Endodermal cell (in vitro differentiated cells): ENCODE results near the gene MMD2. TPM values are rescaled to one million over a fixed set of nuclear protein-coding genes. Genes with fewer than 3 reads are reported as not detected.

ENCODE experiments used
- DNase-seq: peaks from one replicate; pipeline ENCODE4 v3.0.0-alpha.2; 2017
- H3K27ac ChIP-seq: 2 replicates; pipeline ENCODE4 v1.5.1; 2013; ENCODE audit warnings: mild to moderate bottlenecking, low read depth, low read length, moderate library complexity
- H3K27me3 ChIP-seq: 2 replicates; pipeline ENCODE4 v1.6.1; 2013; ENCODE audit warnings: mild to moderate bottlenecking, low read length, moderate library complexity; ENCODE audit not compliant: insufficient read depth, control insufficient read depth, poor library complexity, severe bottlenecking
- H3K36me3 ChIP-seq: 2 replicates; pipeline ENCODE4 v1.7.0; 2013; ENCODE audit warnings: mild to moderate bottlenecking, low read length, moderate library complexity; ENCODE audit not compliant: control insufficient read depth, insufficient read depth
- H3K4me1 ChIP-seq: one replicate; pipeline ENCODE4 v1.7.0; 2013; ENCODE audit warnings: low read length; ENCODE audit not compliant: control insufficient read depth, insufficient read depth
- H3K4me3 ChIP-seq: 2 replicates; pipeline ENCODE4 v1.5.1; 2013; ENCODE audit warnings: mild to moderate bottlenecking, low read length, moderate library complexity
- H3K9ac ChIP-seq: 2 replicates; pipeline ENCODE4 v1.6.1; 2013; ENCODE audit warnings: mild to moderate bottlenecking, low read length, moderate library complexity; ENCODE audit not compliant: poor library complexity, severe bottlenecking; ENCODE audit errors: extremely low read depth
- H3K9me3 ChIP-seq: 2 replicates; pipeline ENCODE4 v1.6.1; 2013; ENCODE audit warnings: mild to moderate bottlenecking, low read length, moderate library complexity; ENCODE audit not compliant: control insufficient read depth
- H3K27ac Mint-ChIP-seq: 2 replicates; pipeline ENCODE4 v1.8.0; 2020; ENCODE audit warnings: mixed read lengths
- H3K27me3 Mint-ChIP-seq: 2 replicates; pipeline ENCODE4 v1.8.0; 2021; ENCODE audit warnings: mild to moderate bottlenecking, mixed read lengths; ENCODE audit not compliant: insufficient read depth
- H3K36me3 Mint-ChIP-seq: 2 replicates; pipeline ENCODE4 v1.8.0; 2020; ENCODE audit warnings: low read depth, mixed read lengths
- H3K4me1 Mint-ChIP-seq: 2 replicates; pipeline ENCODE4 v1.8.0; 2020; ENCODE audit warnings: mixed read lengths
- H3K4me3 Mint-ChIP-seq: 2 replicates; pipeline ENCODE4 v1.8.0; 2020; ENCODE audit warnings: mild to moderate bottlenecking, moderate library complexity, mixed read lengths
- H3K9me3 Mint-ChIP-seq: 2 replicates; pipeline ENCODE4 v1.8.0; 2020; ENCODE audit warnings: mild to moderate bottlenecking, mixed read lengths
- CTCF ChIP-seq: fragments of 200-600 bp; sonication (generic); conservative IDR thresholded peaks from 2 replicates; pipeline ENCODE4 v1.5.0; 2021; ENCODE audit warnings: antibody characterized with exemption, mild to moderate bottlenecking
- WGBS, 2 experiments: methylation state at CpG; one replicate each; pipeline versions ENCODE4 v1.1.5 to v1.1.7; 2013; ENCODE audit warnings: missing lambda C conversion rate in 2 of 2, mixed read lengths in 1 of 2; ENCODE audit not compliant: insufficient coverage in 1 of 2, insufficient read length in 1 of 2; 5-methylcytosine and 5-hydroxymethylcytosine counted together
- total RNA-seq, 2 donors: library from RNA; stranded (reverse); fragmentation: NEBNext Ultra II Directional in 1 of 2; extraction: Animal tissue kit (Norgen Biotek cat#: 25700) in 1 of 2; gene quantifications; 2 replicates in 1 of 2; 3 replicates in 1 of 2; pipeline ENCODE4 v1.2.1, GENCODE V29; 2021

The MMD2 gene
- total RNA-seq, 2 donors from 2014 or later: 0.15 TPM; not detected in 1

- Mint-ChIP-seq H3K4me3 (no peak overlapping the region), H3K27ac (no peak overlapping the region), H3K36me3 (no peaks in the 10 kb centered on the region), H3K9me3 (no peaks in the 10 kb centered on the region), H3K4me1 (no peaks in the 10 kb centered on the region), H3K27me3 (peaks cover 15% of the 10 kb centered on the region)
- TF ChIP-seq CTCF: no peak
- H3K4me1 ChIP-seq: no peaks in the 10 kb centered on the region
- H3K9ac ChIP-seq: no peak overlapping the region
- WGBS, 2 experiments: 83 to 88% methylated on average over 11 of the region's 11 CpGs
- H3K27ac ChIP-seq: no peak overlapping the region
- no peaks in the 10 kb centered on the region for H3K27me3 ChIP-seq
- H3K36me3 ChIP-seq: no peaks in the 10 kb centered on the region
- no peak for DNase-seq
- H3K9me3 ChIP-seq: no peaks in the 10 kb centered on the region
- no peak overlapping the region for H3K4me3 ChIP-seq
These were observed 5.5 kb upstream of the MMD2 start for GRCh38 chr7:4964506-4964905.

- peaks cover 4% of the 10 kb centered on the region for H3K4me1 Mint-ChIP-seq
- Histone ChIP-seq H3K36me3 (no peaks in the 10 kb centered on the region), H3K9ac (no peak overlapping the region), H3K4me1 (peaks cover 5% of the 10 kb centered on the region), H3K27ac (no peak overlapping the region), H3K9me3 (no peaks in the 10 kb centered on the region), H3K4me3 (no peak overlapping the region), H3K27me3 (peaks cover 7% of the 10 kb centered on the region)
- H3K9me3 Mint-ChIP-seq: no peaks in the 10 kb centered on the region
- peaks cover 22% of the 10 kb centered on the region for H3K27me3 Mint-ChIP-seq
- H3K4me3 Mint-ChIP-seq: no peak overlapping the region
- H3K36me3 Mint-ChIP-seq: no peaks in the 10 kb centered on the region
- H3K27ac Mint-ChIP-seq: no peak overlapping the region
- no peak for TF ChIP-seq CTCF
- WGBS, 2 experiments: 85 to 87% methylated on average over 8 to 19 of the region's 19 CpGs
- DNase-seq: no peak
These were observed 4.1 kb upstream of the MMD2 start for GRCh38 chr7:4962872-4963775.

DNA sequence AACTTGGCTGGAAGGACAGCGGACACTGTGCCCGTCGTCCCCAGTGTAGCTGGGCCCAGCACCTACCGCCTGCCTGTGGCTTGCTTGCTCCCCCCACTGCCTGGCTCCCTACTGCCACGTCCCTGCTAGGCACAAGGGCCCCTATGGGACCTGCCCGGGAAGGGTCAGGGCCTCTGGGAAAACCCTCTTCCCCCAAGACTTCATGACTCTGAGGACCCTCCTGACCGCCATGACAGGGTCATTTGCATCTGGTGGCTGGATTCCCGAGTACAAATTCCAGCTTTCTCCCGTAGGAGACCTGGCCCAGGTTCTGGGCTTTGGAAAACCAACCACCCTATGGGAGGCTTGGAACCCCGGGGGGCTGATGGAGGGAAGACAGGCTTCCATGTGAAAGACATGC is 1.4 kb upstream of the MMD2 start:
- H3K27me3 ChIP-seq: peaks cover 31% of the 10 kb centered on the region
- no peak for TF ChIP-seq CTCF
- no peak overlapping the region for H3K27ac ChIP-seq
- WGBS, 2 experiments: 69 to 70% methylated on average over 3 to 10 of the region's 10 CpGs
- H3K9me3 Mint-ChIP-seq: no peaks in the 10 kb centered on the region
- H3K4me1 ChIP-seq: peaks cover 5% of the 10 kb centered on the region
- H3K4me3 Mint-ChIP-seq: no peak overlapping the region
- no peaks in the 10 kb centered on the region for H3K36me3 Mint-ChIP-seq
- H3K4me1 Mint-ChIP-seq: peaks cover 4% of the 10 kb centered on the region
- no peak overlapping the region for H3K9ac ChIP-seq
- H3K4me3 ChIP-seq: no peak overlapping the region
- H3K9me3 ChIP-seq: no peaks in the 10 kb centered on the region
- H3K27ac Mint-ChIP-seq: no peak overlapping the region
- H3K36me3 ChIP-seq: no peaks in the 10 kb centered on the region
- H3K27me3 Mint-ChIP-seq: peaks cover 41% of the 10 kb centered on the region
- DNase-seq: no peak
